Neural cell (in vitro differentiated cells): ENCODE measurements around the gene FOXK2.
"Not testable (repeated sequence)": the region's sequence is repeated elsewhere in the genome, so short reads cannot be mapped to it uniquely, and the experiment has no call there.

Experiments used
- EP300 ChIP-seq: fragments of 450-650 bp; conservative IDR thresholded peaks from 2 replicates; pipeline ENCODE4 v1.6.1; 2014; ENCODE audit warnings: antibody characterized with exemption, mild to moderate bottlenecking, moderate library complexity; ENCODE audit not compliant: poor library complexity, severe bottlenecking
- EZH2 ChIP-seq: fragments of 200-600, 300-800 bp; shearing (Covaris generic), sonication (generic); IDR thresholded peaks from 2 replicates; pipeline ENCODE4 v1.6.1; 2014; ENCODE audit warnings: antibody characterized with exemption, low read length, borderline replicate concordance, mild to moderate bottlenecking; ENCODE audit not compliant: insufficient read depth, poor library complexity, severe bottlenecking
- MXI1 ChIP-seq: fragments of 450-650 bp; conservative IDR thresholded peaks from 2 replicates; pipeline ENCODE4 v1.6.1; 2014; ENCODE audit warnings: antibody characterized with exemption, mild to moderate bottlenecking; ENCODE audit not compliant: poor library complexity, severe bottlenecking
- POLR2AphosphoS5 ChIP-seq: IDR thresholded peaks from 2 replicates; pipeline ENCODE4 v1.6.1; 2012
- TF ChIP-seq, protein P1 (sequence below): fragments of 450-650 bp; IDR thresholded peaks from 2 replicates; pipeline ENCODE4 v1.5.1; 2014; ENCODE audit warnings: antibody characterized with exemption, mild to moderate bottlenecking, moderate library complexity; ENCODE audit not compliant: poor library complexity, severe bottlenecking

DNA sequence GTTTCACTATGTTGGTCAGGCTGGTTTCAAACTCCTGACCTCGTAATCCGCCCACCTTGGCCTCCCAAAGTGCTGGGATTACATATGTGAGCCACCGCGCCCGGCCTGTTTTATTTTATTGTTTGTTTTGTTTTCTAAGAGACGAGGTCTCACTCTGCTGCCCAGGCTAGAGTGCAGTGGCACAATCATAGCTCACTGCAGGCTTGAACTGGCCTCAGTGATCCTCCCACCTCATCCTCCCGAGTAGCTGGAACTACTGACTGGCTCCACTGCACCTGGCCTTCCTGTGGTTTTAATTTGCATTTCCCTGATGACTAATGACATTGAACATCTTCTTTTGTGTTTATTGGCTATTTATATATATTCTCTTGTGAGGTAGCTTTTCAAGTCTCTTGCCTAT, 13.1 kb upstream of the FOXK2 start:
- not testable (repeated sequence) for TF ChIP-seq MXI1, EZH2, POLR2AphosphoS5, EP300
- TF ChIP-seq, protein P1, sequence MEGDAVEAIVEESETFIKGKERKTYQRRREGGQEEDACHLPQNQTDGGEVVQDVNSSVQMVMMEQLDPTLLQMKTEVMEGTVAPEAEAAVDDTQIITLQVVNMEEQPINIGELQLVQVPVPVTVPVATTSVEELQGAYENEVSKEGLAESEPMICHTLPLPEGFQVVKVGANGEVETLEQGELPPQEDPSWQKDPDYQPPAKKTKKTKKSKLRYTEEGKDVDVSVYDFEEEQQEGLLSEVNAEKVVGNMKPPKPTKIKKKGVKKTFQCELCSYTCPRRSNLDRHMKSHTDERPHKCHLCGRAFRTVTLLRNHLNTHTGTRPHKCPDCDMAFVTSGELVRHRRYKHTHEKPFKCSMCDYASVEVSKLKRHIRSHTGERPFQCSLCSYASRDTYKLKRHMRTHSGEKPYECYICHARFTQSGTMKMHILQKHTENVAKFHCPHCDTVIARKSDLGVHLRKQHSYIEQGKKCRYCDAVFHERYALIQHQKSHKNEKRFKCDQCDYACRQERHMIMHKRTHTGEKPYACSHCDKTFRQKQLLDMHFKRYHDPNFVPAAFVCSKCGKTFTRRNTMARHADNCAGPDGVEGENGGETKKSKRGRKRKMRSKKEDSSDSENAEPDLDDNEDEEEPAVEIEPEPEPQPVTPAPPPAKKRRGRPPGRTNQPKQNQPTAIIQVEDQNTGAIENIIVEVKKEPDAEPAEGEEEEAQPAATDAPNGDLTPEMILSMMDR = not testable (repeated sequence)
